ENCODE results near the gene PEPD. TPM values are rescaled to one million over a fixed set of nuclear protein-coding genes. Genes with fewer than 3 reads are reported as not detected.

The PEPD gene
- total and polyA plus RNA-seq, 4 donors = 37.3 to 211 (median 117) TPM

DNA sequence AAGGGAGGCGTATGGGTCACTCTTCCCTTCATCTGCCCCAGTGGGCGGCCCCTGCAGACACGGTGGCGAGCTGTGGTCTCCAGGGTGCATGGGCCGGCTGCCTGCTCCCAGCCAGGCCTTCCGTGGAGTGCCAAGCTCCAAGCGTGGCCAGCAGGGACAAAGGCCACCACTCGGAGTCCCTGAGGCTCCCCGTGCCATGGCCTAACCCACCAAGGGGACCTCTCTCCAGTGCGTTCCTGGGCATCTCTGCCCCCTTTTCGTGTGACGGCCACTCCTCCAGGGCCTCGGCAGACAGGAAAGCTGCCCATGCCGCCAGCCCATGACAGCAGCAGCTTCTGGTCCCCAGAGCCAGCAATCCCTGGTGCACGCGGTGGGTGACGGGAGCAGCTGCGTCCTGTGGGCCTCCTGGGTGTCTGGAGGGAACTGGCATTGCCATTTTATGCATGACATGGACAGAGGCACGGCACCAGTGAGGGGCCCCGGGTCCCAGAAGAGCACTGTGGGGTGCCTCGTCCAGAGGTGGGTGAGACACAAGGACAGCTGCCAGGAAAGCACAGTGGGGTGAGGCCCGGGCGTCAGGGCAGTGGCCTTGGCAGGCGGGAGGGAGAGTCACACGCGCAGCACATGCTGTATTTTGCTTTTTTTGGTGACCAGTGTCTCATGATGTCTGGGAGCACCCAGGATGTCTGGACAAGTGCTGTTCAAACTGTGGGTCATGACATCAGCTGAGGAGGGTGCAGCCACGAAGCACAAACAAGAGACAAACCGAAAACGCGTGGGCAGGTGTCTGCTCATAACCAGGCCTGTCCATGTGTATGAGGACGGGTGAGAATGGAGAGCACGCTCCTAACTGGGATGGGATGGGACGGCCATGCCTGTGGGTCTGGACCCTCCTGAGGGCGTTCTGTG lies 115.8 kb downstream of the PEPD start (continued):
- TF ChIP-seq EGR1 (IDR thresholded peaks at IDR 0.05; ENCODE audit: low read depth in 2 of 2) = peak; percentile 88 to 94

DNA sequence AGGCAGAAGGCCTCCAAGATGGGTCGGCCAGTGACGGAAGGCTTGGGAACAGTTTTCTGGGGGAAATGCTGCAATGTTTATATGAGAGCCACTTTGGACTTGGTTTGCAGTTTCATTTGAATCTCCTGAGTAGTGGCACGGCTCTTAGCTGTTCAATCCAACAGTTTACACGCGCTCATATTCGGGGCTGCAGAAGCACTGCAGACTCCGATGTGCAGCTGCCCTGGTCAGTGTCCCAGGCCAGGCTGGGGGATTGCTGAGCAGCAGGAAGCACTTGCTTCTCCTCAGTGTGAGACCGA lies 116.4 kb downstream of the PEPD start:
- no peak for TF ChIP-seq RAD21 (IDR thresholded peaks at IDR 0.05)
- no peak for TF ChIP-seq SP1 (IDR thresholded peaks at IDR 0.05)
- TF ChIP-seq FOXA1 (IDR thresholded peaks at IDR 0.05) = no peak
- TF ChIP-seq RXRA (IDR thresholded peaks at IDR 0.05) = no peak
- TF ChIP-seq JUND (IDR thresholded peaks at IDR 0.05) = no peak
- TF ChIP-seq EGR1 (IDR thresholded peaks at IDR 0.05; ENCODE audit: low read depth in 2 of 2) = no peak
- TF ChIP-seq REST (IDR thresholded peaks at IDR 0.05) = no peak
- TF ChIP-seq HNF4G (IDR thresholded peaks at IDR 0.05) = no peak
- no peak for TF ChIP-seq HNF4A (conservative IDR thresholded peaks at IDR 0.05)
- no peak for TF ChIP-seq YY1 (IDR thresholded peaks at IDR 0.05)
- no peak for TF ChIP-seq ZBTB33 (IDR thresholded peaks at IDR 0.05)
- no peak for TF ChIP-seq FOXA2 (IDR thresholded peaks at IDR 0.05)
- TF ChIP-seq, protein P1, sequence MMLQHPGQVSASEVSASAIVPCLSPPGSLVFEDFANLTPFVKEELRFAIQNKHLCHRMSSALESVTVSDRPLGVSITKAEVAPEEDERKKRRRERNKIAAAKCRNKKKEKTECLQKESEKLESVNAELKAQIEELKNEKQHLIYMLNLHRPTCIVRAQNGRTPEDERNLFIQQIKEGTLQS (IDR thresholded peaks at IDR 0.05) = no peak
- no peak for TF ChIP-seq CTCF (IDR thresholded peaks at IDR 0.05; ENCODE audit: low read depth, low read length, missing input control)
- no peak for TF ChIP-seq TAF1 (conservative IDR thresholded peaks at IDR 0.05)
- TF ChIP-seq GABPA (IDR thresholded peaks at IDR 0.05 in 1 of 2, conservative IDR thresholded peaks at IDR 0.05 in 1 of 2) = no peak
- no peak for TF ChIP-seq MAX (IDR thresholded peaks at IDR 0.05)
- TF ChIP-seq NR2F2 (IDR thresholded peaks at IDR 0.05) = no peak
- WGBS = 35% methylated on average over 8 of the region's 8 CpGs
- no peak for DNase-seq (ENCODE audit: low spot score)
- Histone ChIP-seq H3K36me3 (ENCODE audit: control insufficient read depth in 4 of 4, insufficient read depth in 3 of 4, low read depth in 1 of 4, low read length in 3 of 4) (peaks cover 0 to under 1% (median 0%) of the 10 kb centered on the region in 4 donors), H3K4me3 (ENCODE audit: low read depth in 1 of 3, low read length in 3 of 3) (no peak overlapping the region), H3K27me3 (ENCODE audit: control insufficient read depth in 4 of 4, insufficient read depth in 4 of 4, low read length in 3 of 4) (no peaks in the 10 kb centered on the region), H3K27ac (ENCODE audit: low read depth in 1 of 2, low read length in 2 of 2) (peak overlapping the region; percentile 92 to 98), H3K9ac (ENCODE audit: low read depth in 1 of 2, low read length in 2 of 2) (peak overlapping the region; percentile 54 to 90), H3K4me1 (ENCODE audit: control insufficient read depth in 4 of 4, insufficient read depth in 4 of 4, low read length in 3 of 4) (peaks cover 35 to 76% (median 55%) of the 10 kb centered on the region in 4 donors), H3K9me3 (ENCODE audit: control insufficient read depth in 4 of 4, low read length in 3 of 4) (no peaks in the 10 kb centered on the region)

Measured in liver (tissue), 9 donors.